H1 (cell line): ENCODE results near the gene DCDC2. TPM values are rescaled to one million over a fixed set of nuclear protein-coding genes. Genes with fewer than 3 reads are reported as not detected.

ENCODE experiments used
- ASH2L ChIP-seq: fragments of 200-600, 300-600 bp; sonication (generic); IDR thresholded peaks from one replicate; pipeline ENCODE4 v1.7.1; 2017; ENCODE audit warnings: low read length
- BRCA1 ChIP-seq: IDR thresholded peaks from 2 replicates; pipeline ENCODE4 v1.6.1; 2012; ENCODE audit warnings: low read depth, low read length, improper control_type of control experiment
- CEBPB ChIP-seq: IDR thresholded peaks from 2 replicates; pipeline ENCODE4 v1.6.1; 2012; ENCODE audit warnings: low read depth, low read length
- GABPA ChIP-seq: IDR thresholded peaks from 2 replicates; pipeline ENCODE4 v1.6.1; 2011; ENCODE audit warnings: mild to moderate bottlenecking, low read length, moderate library complexity, borderline replicate concordance; ENCODE audit not compliant: insufficient read depth
- GTF2F1 ChIP-seq: IDR thresholded peaks from 2 replicates; pipeline ENCODE4 v1.6.1; 2012; ENCODE audit warnings: low read depth, low read length, improper control_type of control experiment, borderline replicate concordance
- HDAC2 ChIP-seq, 2 experiments: fragments of 300-600 bp in 1 of 2; sonication (generic) in 1 of 2; IDR thresholded peaks; 2 replicates each; pipeline ENCODE4 v1.6.1; 2011 to 2012; ENCODE audit warnings: low read depth in 2 of 2, low read length in 2 of 2, mild to moderate bottlenecking in 2 of 2, moderate library complexity in 2 of 2, borderline replicate concordance in 1 of 2, inconsistent platforms in 1 of 2
- JUN ChIP-seq: IDR thresholded peaks from 2 replicates; pipeline ENCODE4 v1.6.1; 2011; ENCODE audit warnings: low read depth, mild to moderate bottlenecking, improper control_type of control experiment, low read length
- KDM4A ChIP-seq: IDR thresholded peaks from one replicate; pipeline ENCODE4 v1.7.1; 2012; ENCODE audit warnings: low read depth, mild to moderate bottlenecking, moderate library complexity, low read length, inconsistent platforms; ENCODE audit not compliant: severe bottlenecking
- KDM5A ChIP-seq: fragments of 200-600 bp; IDR thresholded peaks from 2 replicates; pipeline ENCODE4 v1.7.1; 2012; ENCODE audit warnings: mild to moderate bottlenecking, low read length, inconsistent platforms, mixed read lengths
- MAFK ChIP-seq: IDR thresholded peaks from 2 replicates; pipeline ENCODE4 v1.6.1; 2012; ENCODE audit warnings: low read depth, mild to moderate bottlenecking, improper control_type of control experiment, low read length
- PHF8 ChIP-seq: fragments of 200-600 bp; sonication (generic); conservative IDR thresholded peaks from 2 replicates; pipeline ENCODE4 v1.7.1; 2012; ENCODE audit warnings: low read depth, mild to moderate bottlenecking, inconsistent platforms, low read length, moderate library complexity
- POLR2AphosphoS5 ChIP-seq: IDR thresholded peaks from 2 replicates; pipeline ENCODE4 v1.6.1; 2011; ENCODE audit warnings: low read depth, low read length
- RAD21 ChIP-seq, 2 experiments: IDR thresholded peaks in 1 of 2; conservative IDR thresholded peaks in 1 of 2; 2 replicates each; pipeline ENCODE4 v1.6.1; 2011; ENCODE audit warnings: low read depth in 2 of 2, low read length in 2 of 2, improper control_type of control experiment in 1 of 2, inconsistent platforms in 1 of 2, mild to moderate bottlenecking in 1 of 2, moderate library complexity in 1 of 2
- RFX5 ChIP-seq: IDR thresholded peaks from 2 replicates; pipeline ENCODE4 v1.6.1; 2011; ENCODE audit warnings: low read depth, low read length, improper control_type of control experiment, borderline replicate concordance
- RNF2 ChIP-seq: fragments of 200-900, 300-1000 bp; sonication (generic); IDR thresholded peaks from 2 replicates; pipeline ENCODE4 v1.7.1; 2016; ENCODE audit warnings: borderline replicate concordance, low read depth, mild to moderate bottlenecking, antibody characterized with exemption, low read length; ENCODE audit not compliant: poor library complexity, severe bottlenecking; ENCODE audit errors: missing control alignments
- RXRA ChIP-seq: IDR thresholded peaks from 2 replicates; pipeline ENCODE4 v1.6.1; 2011; ENCODE audit warnings: low read depth, mild to moderate bottlenecking, low read length, moderate library complexity; ENCODE audit not compliant: insufficient read depth
- SIN3A ChIP-seq, 2 experiments: IDR thresholded peaks in 1 of 2; conservative IDR thresholded peaks in 1 of 2; 2 replicates each; pipeline ENCODE4 v1.6.1; 2011 to 2012; ENCODE audit warnings: low read length in 2 of 2, improper control_type of control experiment in 1 of 2, low read depth in 1 of 2, mild to moderate bottlenecking in 1 of 2
- SIRT6 ChIP-seq: IDR thresholded peaks from one replicate; pipeline ENCODE4 v1.7.1; 2012; ENCODE audit warnings: low read length, inconsistent platforms
- SP2 ChIP-seq: IDR thresholded peaks from 2 replicates; pipeline ENCODE4 v1.6.1; 2012; ENCODE audit warnings: mild to moderate bottlenecking, low read length, inconsistent platforms
- SRF ChIP-seq: IDR thresholded peaks from 2 replicates; pipeline ENCODE4 v1.6.1; 2011; ENCODE audit warnings: mild to moderate bottlenecking, low read depth, low read length, moderate library complexity
- TAF7 ChIP-seq: optimal IDR thresholded peaks from 2 replicates; pipeline ENCODE3; 2011; ENCODE audit warnings: low read depth, mild to moderate bottlenecking, inconsistent platforms, low read length, moderate library complexity, borderline replicate concordance
- YY1 ChIP-seq: IDR thresholded peaks from 2 replicates; pipeline ENCODE4 v1.6.1; 2011; ENCODE audit warnings: low read depth, mild to moderate bottlenecking, low read length
- polyA plus RNA-seq, 7 experiments: library from polyadenylated mRNA; depleted of rRNA in 3 of 7; stranded (reverse) in 5 of 7; unstranded in 2 of 7; fragments of >200 nt in 5 of 7; fragments of 200-250 nt in 2 of 7; gene quantifications; 1 replicate in 5 of 7; 2 replicates in 1 of 7; 4 replicates in 1 of 7; pipeline versions ENCODE4 v1.2.1 to v1.2.3, GENCODE V29; 2011 to 2013; ENCODE audit warnings: missing spikeins in 2 of 7, mixed read lengths in 2 of 7
- total RNA-seq: library from RNA; stranded (reverse); fragmentation: NEBNext Ultra II Directional; extraction: Animal tissue kit (Norgen Biotek cat#: 25700); gene quantifications from 2 replicates; pipeline ENCODE4 v1.2.1, GENCODE V29; 2021
- TF ChIP-seq, protein P1 (sequence below): IDR thresholded peaks from 2 replicates; pipeline ENCODE4 v1.6.1; 2012; ENCODE audit warnings: inconsistent platforms

The DCDC2 gene
- total and polyA plus RNA-seq, 2 of the 8 experiments (the other 6 are each of a cell fraction or from before 2014, with no cell fraction given), result 0.03 to 0.15 TPM

DNA sequence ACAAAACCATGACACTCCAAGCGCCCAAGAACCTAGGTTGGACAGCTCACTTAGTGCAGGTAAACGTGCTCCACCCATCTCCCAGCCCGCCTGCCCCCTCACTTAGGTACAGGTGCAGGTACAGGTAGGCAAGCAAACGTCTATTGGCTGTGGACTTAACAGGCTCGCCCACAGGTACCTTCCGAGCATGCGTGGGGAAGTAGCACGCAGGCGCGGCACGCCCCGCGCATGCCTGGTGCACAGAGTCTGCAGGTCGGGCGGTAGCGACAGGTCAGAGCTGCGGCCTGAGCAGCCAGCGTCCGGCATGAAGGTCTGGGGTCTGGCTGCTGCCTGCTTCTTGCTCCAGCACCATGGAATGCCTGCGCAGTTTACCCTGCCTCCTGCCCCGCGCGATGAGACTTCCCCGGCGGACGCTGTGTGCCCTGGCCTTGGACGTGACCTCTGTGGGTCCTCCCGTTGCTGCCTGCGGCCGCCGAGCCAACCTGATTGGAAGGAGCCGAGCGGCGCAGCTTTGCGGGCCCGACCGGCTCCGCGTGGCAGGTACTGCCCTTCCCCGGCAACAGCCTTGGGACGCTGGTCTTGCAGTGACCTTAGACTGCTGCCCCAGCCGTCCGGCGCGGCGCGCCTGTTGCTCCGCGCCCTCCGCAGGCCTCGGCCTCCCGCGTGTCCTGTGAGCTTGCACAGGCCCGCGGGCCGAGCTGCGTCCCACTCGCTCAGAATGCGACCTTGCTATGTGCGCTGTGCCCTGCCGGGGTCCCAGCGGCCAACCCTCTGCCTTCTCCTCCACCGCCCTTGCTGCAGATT is 45.0 kb upstream of the DCDC2 start, which contains the start of gene MRS2 (continued):
- peak; percentile 89 for TF ChIP-seq POLR2AphosphoS5
- TF ChIP-seq SRF, result no peak
- TF ChIP-seq TAF7, result no peak
- TF ChIP-seq CEBPB, result no peak
- TF ChIP-seq RAD21 (IDR thresholded peaks at IDR 0.05 in 1 of 2, conservative IDR thresholded peaks at IDR 0.05 in 1 of 2; ENCODE audit: low read depth in 2 of 2, low read length in 2 of 2), result no peak
- TF ChIP-seq RXRA, result no peak
- peak in 1 of 2 experiments; percentile 17; a peak in 2 of 4 replicates for TF ChIP-seq SIN3A (conservative IDR thresholded peaks at IDR 0.05 in 1 of 2, IDR thresholded peaks at IDR 0.05 in 1 of 2; ENCODE audit: low read depth in 1 of 2, low read length in 2 of 2)
- no peak for TF ChIP-seq RFX5
- no peak for TF ChIP-seq RNF2
- no peak for TF ChIP-seq GTF2F1
- TF ChIP-seq JUN, result no peak
- TF ChIP-seq SP2, result no peak
- peak; percentile 83 for TF ChIP-seq KDM4A
- TF ChIP-seq HDAC2 (IDR thresholded peaks at IDR 0.05; ENCODE audit: borderline replicate concordance in 1 of 2, low read depth in 2 of 2, low read length in 2 of 2), result peak; percentile 26 to 97; a peak in 2 of 4 replicates
- TF ChIP-seq BRCA1, result no peak
- TF ChIP-seq PHF8, result peak; percentile 72
- no peak for TF ChIP-seq MAFK
- no peak for TF ChIP-seq YY1
- TF ChIP-seq, protein P1, sequence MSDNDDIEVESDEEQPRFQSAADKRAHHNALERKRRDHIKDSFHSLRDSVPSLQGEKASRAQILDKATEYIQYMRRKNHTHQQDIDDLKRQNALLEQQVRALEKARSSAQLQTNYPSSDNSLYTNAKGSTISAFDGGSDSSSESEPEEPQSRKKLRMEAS, result peak; percentile 47
- TF ChIP-seq KDM5A, result no peak
- no peak for TF ChIP-seq SIRT6
- no peak for TF ChIP-seq GABPA
- TF ChIP-seq ASH2L, result peak; percentile 82
